ENCODE results near the gene TMEM207. TPM values are rescaled to one million over a fixed set of nuclear protein-coding genes. Genes with fewer than 3 reads are reported as not detected.

The TMEM207 gene
- total RNA-seq, 5 donors from 2014 or later (not counting 1 experiment from before 2014, with no cell fraction given), result not detected

DNA sequence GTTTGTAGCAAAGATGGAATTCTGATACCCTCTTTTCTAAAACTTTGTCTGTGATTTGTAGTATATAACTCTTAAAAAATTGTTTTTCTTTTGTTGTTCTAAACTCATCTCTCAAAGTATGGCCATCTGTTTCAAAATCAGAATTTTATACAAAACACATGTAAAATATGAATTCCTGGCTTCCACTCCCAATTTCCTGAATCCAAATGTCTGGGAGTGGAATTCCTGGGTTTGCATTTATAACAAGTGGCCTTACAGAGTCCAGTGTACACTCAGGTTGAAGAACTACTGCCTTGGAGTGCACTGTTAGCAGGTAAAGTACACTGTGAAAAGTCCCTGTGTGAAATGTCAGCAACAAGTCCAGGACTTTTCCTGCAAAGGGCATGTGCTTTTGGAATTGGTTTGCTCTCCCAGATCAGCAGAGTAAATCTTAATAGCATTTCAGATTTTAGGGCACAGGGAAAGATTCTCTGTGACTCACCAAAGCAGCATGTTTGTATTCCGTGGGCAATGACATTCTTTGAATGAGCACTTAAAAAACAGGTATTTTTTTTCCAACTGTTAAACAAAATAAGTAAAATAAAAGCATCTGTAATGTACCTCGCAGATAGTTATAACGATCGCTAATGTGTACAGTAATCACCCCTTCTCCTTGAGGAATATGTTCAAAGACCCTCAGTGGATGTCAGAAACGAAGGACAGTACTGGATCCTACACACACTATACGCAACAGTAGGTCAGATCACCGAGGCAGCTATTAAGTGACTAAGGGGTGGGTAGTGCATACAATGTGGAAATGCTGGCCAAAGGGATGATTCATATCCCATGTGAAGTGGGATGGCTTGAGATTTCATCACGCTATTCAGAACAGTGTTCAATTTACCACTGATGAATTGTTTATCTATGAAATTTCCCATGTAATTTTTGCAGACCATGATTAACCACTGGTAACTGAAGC, 63.7 kb downstream of the TMEM207 start:
- H3K4me3 Mint-ChIP-seq, result no peak overlapping the region
- H3K9me3 ChIP-seq, result no peaks in the 10 kb centered on the region
- H3K27ac ChIP-seq (ENCODE audit: low read length), result no peak overlapping the region
- no peaks in the 10 kb centered on the region for H3K36me3 ChIP-seq (ENCODE audit: control insufficient read depth in 2 of 2, extremely low read depth in 1 of 2, insufficient read depth in 1 of 2, low read length in 1 of 2)
- WGBS (ENCODE audit: insufficient coverage), result 100% methylated on average over 2 of the region's 8 CpGs
- no peaks in the 10 kb centered on the region for H3K27me3 ChIP-seq (replicated peaks in 1 of 2; ENCODE audit: control insufficient read depth in 2 of 2, extremely low read depth in 1 of 2, insufficient read depth in 2 of 2, low read length in 1 of 2)
- no peak for ATAC-seq (replicated peaks in 1 of 4)
- ChIA-PET POLR2A (interaction anchor here in 1 of 2 donors (0.6 kb wide), 1 partner anchor 151 kb away, joined by 3 read pairs; no protein-coding TSS in a partner anchor), CTCF (no interaction called here)
- no peaks in the 10 kb centered on the region for H3K36me3 Mint-ChIP-seq
- H3K9me3 Mint-ChIP-seq, result no peaks in the 10 kb centered on the region
- no peaks in the 10 kb centered on the region for H3K4me1 Mint-ChIP-seq
- H3K27me3 Mint-ChIP-seq, result peaks cover 4 to 13% of the 10 kb centered on the region in 2 donors
- H3K27ac Mint-ChIP-seq, result no peak overlapping the region
- no peak overlapping the region for H3K4me3 ChIP-seq (ENCODE audit: control insufficient read depth in 1 of 2, extremely low read depth in 1 of 2, low read length in 1 of 2)
- H3K4me1 ChIP-seq (ENCODE audit: control insufficient read depth in 1 of 2, extremely low read depth in 1 of 2, insufficient read depth in 2 of 2, low read length in 2 of 2), result no peaks in the 10 kb centered on the region
- DNase-seq, result no peak

DNA sequence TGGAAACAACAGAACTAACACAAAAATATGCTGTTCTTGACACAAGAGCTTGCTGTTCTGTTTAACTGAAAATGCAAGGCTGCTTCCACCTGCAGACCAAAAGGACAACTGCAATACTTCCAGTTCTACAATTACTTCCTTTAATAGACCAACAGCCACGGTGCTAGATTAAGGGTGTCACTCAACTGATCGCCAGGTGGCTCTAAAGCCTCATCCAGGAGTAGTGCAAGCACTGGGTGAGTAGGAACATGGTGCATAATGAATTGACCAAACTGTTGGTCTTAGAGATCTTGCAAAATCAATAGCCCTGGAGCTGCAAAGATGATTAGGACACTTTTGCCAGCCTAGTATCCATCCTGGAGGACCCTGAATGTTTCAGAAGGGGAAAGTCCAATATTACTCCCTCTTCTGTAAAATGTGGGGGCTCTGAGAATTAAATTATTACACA, 65.4 kb downstream of the TMEM207 start:
- H3K36me3 ChIP-seq (ENCODE audit: control insufficient read depth in 2 of 2, extremely low read depth in 1 of 2, insufficient read depth in 1 of 2, low read length in 1 of 2), result no peaks in the 10 kb centered on the region
- POLR2A ChIA-PET, result no interaction called here
- ATAC-seq (replicated peaks in 1 of 4), result no peak
- Mint-ChIP-seq H3K27ac (no peak overlapping the region), H3K4me3 (no peak overlapping the region), H3K27me3 (peaks cover 4 to 16% of the 10 kb centered on the region in 2 donors), H3K36me3 (no peaks in the 10 kb centered on the region), H3K4me1 (no peaks in the 10 kb centered on the region), H3K9me3 (no peaks in the 10 kb centered on the region)
- CTCF ChIA-PET, result interaction anchor here in 1 of 2 donors (1.0 kb wide), 1 partner anchor 158 kb away, joined by 3 read pairs; no protein-coding TSS in a partner anchor
- no peaks in the 10 kb centered on the region for H3K9me3 ChIP-seq
- no peaks in the 10 kb centered on the region for H3K4me1 ChIP-seq (ENCODE audit: control insufficient read depth in 1 of 2, extremely low read depth in 1 of 2, insufficient read depth in 2 of 2, low read length in 2 of 2)
- no peaks in the 10 kb centered on the region for H3K27me3 ChIP-seq (replicated peaks in 1 of 2; ENCODE audit: control insufficient read depth in 2 of 2, extremely low read depth in 1 of 2, insufficient read depth in 2 of 2, low read length in 1 of 2)
- H3K27ac ChIP-seq (ENCODE audit: low read length), result no peak overlapping the region
- peak in 1 of 35 experiments; percentile 8 for DNase-seq
- WGBS (ENCODE audit: insufficient coverage), result no CpG with 5 or more reads among the region's 2 CpGs
- no peak overlapping the region for H3K4me3 ChIP-seq (ENCODE audit: control insufficient read depth in 1 of 2, extremely low read depth in 1 of 2, low read length in 1 of 2)

DNA sequence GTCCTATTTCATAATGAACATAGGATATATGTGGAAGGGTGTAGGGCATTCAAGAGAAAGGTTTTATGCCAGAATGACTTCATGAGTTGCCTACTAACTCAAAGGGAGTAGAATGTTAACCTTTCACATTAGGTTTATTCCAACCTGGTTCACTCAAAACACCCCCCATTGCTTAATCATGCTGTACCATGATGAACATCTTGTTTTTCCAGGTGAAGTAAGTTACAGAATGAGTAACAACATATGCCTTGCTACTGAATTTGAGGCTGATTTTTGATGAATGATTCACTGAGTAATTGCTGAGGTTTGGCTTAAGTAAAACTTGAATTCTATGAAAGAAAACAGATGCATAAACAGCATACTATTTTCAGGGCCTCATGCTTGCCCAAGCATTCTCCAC, 67.6 kb downstream of the TMEM207 start:
- no peaks in the 10 kb centered on the region for H3K36me3 Mint-ChIP-seq
- no peak overlapping the region for H3K4me3 ChIP-seq (ENCODE audit: control insufficient read depth in 1 of 2, extremely low read depth in 1 of 2, low read length in 1 of 2)
- ATAC-seq (replicated peaks in 1 of 4), result no peak
- H3K4me3 Mint-ChIP-seq, result no peak overlapping the region
- no peaks in the 10 kb centered on the region for H3K4me1 ChIP-seq (ENCODE audit: control insufficient read depth in 1 of 2, extremely low read depth in 1 of 2, insufficient read depth in 2 of 2, low read length in 2 of 2)
- H3K36me3 ChIP-seq (ENCODE audit: control insufficient read depth in 2 of 2, extremely low read depth in 1 of 2, insufficient read depth in 1 of 2, low read length in 1 of 2), result no peaks in the 10 kb centered on the region
- H3K27ac Mint-ChIP-seq, result no peak overlapping the region
- ChIA-PET CTCF (no interaction called here), POLR2A (no interaction called here)
- no peak overlapping the region for H3K27ac ChIP-seq (ENCODE audit: low read length)
- peaks cover 2 to 11% of the 10 kb centered on the region in 2 donors for H3K27me3 Mint-ChIP-seq
- no peaks in the 10 kb centered on the region for H3K4me1 Mint-ChIP-seq
- H3K9me3 Mint-ChIP-seq, result no peaks in the 10 kb centered on the region
- H3K9me3 ChIP-seq, result no peaks in the 10 kb centered on the region
- no peaks in the 10 kb centered on the region for H3K27me3 ChIP-seq (replicated peaks in 1 of 2; ENCODE audit: control insufficient read depth in 2 of 2, extremely low read depth in 1 of 2, insufficient read depth in 2 of 2, low read length in 1 of 2)
- DNase-seq, result no peak

DNA sequence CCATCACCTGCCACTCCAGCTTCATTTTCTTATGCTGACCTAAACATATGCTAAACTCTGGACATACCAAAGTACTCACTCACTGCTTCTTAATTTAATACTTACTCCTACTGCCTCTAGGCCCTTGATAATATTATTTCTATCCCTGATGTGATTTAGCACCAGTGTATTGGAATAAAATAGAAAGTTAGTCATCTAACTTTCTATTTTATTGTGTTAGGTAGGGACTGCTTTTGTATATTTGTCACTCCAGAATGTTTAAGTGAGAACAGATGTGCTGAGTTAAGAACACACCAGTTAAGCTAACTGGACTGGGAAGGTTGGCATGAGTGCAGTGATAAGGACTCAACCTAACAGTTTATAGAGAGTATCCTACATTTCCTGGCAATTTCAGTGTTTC, 68.3 kb downstream of the TMEM207 start:
- H3K27ac Mint-ChIP-seq, result no peak overlapping the region
- no peak overlapping the region for H3K4me3 Mint-ChIP-seq
- H3K4me1 Mint-ChIP-seq, result no peaks in the 10 kb centered on the region
- H3K4me1 ChIP-seq (ENCODE audit: control insufficient read depth in 1 of 2, extremely low read depth in 1 of 2, insufficient read depth in 2 of 2, low read length in 2 of 2), result no peaks in the 10 kb centered on the region
- no peak overlapping the region for H3K27ac ChIP-seq (ENCODE audit: low read length)
- no peaks in the 10 kb centered on the region for H3K27me3 ChIP-seq (replicated peaks in 1 of 2; ENCODE audit: control insufficient read depth in 2 of 2, extremely low read depth in 1 of 2, insufficient read depth in 2 of 2, low read length in 1 of 2)
- ATAC-seq (replicated peaks in 1 of 4), result no peak
- no peaks in the 10 kb centered on the region for H3K36me3 ChIP-seq (ENCODE audit: control insufficient read depth in 2 of 2, extremely low read depth in 1 of 2, insufficient read depth in 1 of 2, low read length in 1 of 2)
- H3K9me3 Mint-ChIP-seq, result no peaks in the 10 kb centered on the region
- POLR2A ChIA-PET, result no interaction called here
- no peak for DNase-seq
- CTCF ChIA-PET, result no interaction called here
- H3K4me3 ChIP-seq (ENCODE audit: control insufficient read depth in 1 of 2, extremely low read depth in 1 of 2, low read length in 1 of 2), result no peak overlapping the region
- no peaks in the 10 kb centered on the region for H3K36me3 Mint-ChIP-seq
- H3K9me3 ChIP-seq, result no peaks in the 10 kb centered on the region
- H3K27me3 Mint-ChIP-seq, result peaks cover 7 to 11% of the 10 kb centered on the region in 2 donors

DNA sequence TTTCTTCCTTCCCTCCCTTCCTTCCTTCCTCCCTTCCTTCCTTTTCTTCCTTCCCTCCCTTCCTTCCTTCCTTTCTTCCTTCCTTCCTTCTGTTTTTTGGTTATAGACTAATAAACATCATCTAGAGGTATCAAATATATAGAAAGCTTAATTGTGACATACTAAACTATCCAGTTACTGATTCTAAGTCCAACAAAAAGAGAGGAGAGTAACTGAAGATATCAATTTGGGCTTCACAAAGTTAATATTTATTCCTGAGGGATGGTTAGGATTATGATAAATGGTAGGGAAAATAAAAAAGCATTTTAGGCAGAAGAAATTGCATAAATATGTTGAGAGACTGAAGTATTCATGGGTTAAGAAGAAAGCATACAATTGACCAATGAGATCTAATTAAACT, 69.5 kb downstream of the TMEM207 start:
- ATAC-seq (replicated peaks in 1 of 4) (no peak), DNase-seq (no peak)
- ChIA-PET POLR2A (no interaction called here), CTCF (interaction anchor here in 1 of 2 donors (1.3 kb wide), 1 partner anchor 10 kb away, joined by 6 read pairs; no protein-coding TSS in a partner anchor)
- H3K27ac ChIP-seq (ENCODE audit: low read length), result no peak overlapping the region
- Mint-ChIP-seq H3K27ac (no peak overlapping the region), H3K4me1 (no peaks in the 10 kb centered on the region), H3K36me3 (no peaks in the 10 kb centered on the region), H3K9me3 (no peaks in the 10 kb centered on the region), H3K27me3 (peaks cover 9 to 10% of the 10 kb centered on the region in 2 donors), H3K4me3 (no peak overlapping the region)
- H3K4me1 ChIP-seq (ENCODE audit: control insufficient read depth in 1 of 2, extremely low read depth in 1 of 2, insufficient read depth in 2 of 2, low read length in 2 of 2), result no peaks in the 10 kb centered on the region
- no peaks in the 10 kb centered on the region for H3K36me3 ChIP-seq (ENCODE audit: control insufficient read depth in 2 of 2, extremely low read depth in 1 of 2, insufficient read depth in 1 of 2, low read length in 1 of 2)
- no peak overlapping the region for H3K4me3 ChIP-seq (ENCODE audit: control insufficient read depth in 1 of 2, extremely low read depth in 1 of 2, low read length in 1 of 2)
- H3K27me3 ChIP-seq (replicated peaks in 1 of 2; ENCODE audit: control insufficient read depth in 2 of 2, extremely low read depth in 1 of 2, insufficient read depth in 2 of 2, low read length in 1 of 2), result no peaks in the 10 kb centered on the region
- H3K9me3 ChIP-seq, result no peaks in the 10 kb centered on the region

Other genes starting within 250 kb of the TMEM207 start
- gene CLDN1, start 127.5 kb downstream of the TMEM207 start, total RNA-seq, result under 1 TPM in 3 of 5 donors, not detected in 2; 0.20 to 0.28 (median 0.23) TPM
- not detected for gene CLDN16, start 61.7 kb downstream of the TMEM207 start, total RNA-seq
- gene IL1RAP, start 64.2 kb upstream of the TMEM207 start, total RNA-seq, result 10 to 100 TPM in 2 of 5 donors, 1 to 10 TPM in 3; 8.6 to 14.5 (median 9.9) TPM

Measured in T-cell (primary cell).